CD4-positive, alpha-beta T cell (primary cell): ENCODE measurements around the gene DIABLO. TPM values are rescaled to one million over a fixed set of nuclear protein-coding genes. Genes with fewer than 3 reads are reported as not detected.

ENCODE experiments used
- ATAC-seq: fragments of 200-7000 bp; cut with Tn5 transposase; one replicate; pipeline ENCODE4 v1.10.0; 2022; ENCODE audit warnings: mild to moderate bottlenecking; ENCODE audit not compliant: poor library complexity
- CTCF ChIA-PET: fragments of 350-600 bp; sonication (Branson Sonifier 250); formaldehyde crosslinking; loops from one replicate; lab custom pipeline; 2021; ENCODE audit warnings: antibody characterized with exemption, inconsistent platforms; lab: Charles Lee
- POLR2A ChIA-PET: fragments of 350-600 bp; sonication (Branson Sonifier 250); formaldehyde crosslinking; loops from one replicate; lab custom pipeline; 2021; ENCODE audit warnings: antibody characterized with exemption, inconsistent platforms; lab: Charles Lee
- DNase-seq, 14 experiments: peaks; one replicate each; pipeline ENCODE4 v3.0.0-alpha.2; 2013 to 2020; ENCODE audit warnings: mixed read lengths in 2 of 14
- H3K27ac ChIP-seq, 2 donors: one replicate each; pipeline versions ENCODE4 v1.5.1 to v1.7.0; 2013; ENCODE audit warnings: low read length in 2 of 2, low read depth in 1 of 2, mild to moderate bottlenecking in 1 of 2
- H3K27me3 ChIP-seq, 2 experiments: 1 replicate in 1 of 2; 2 replicates in 1 of 2; pipeline versions ENCODE4 v1.6.1 to v1.7.0; 2013; ENCODE audit warnings: low read length in 2 of 2, control low read depth in 1 of 2, mild to moderate bottlenecking in 1 of 2, moderate library complexity in 1 of 2; ENCODE audit not compliant: insufficient read depth in 2 of 2, control insufficient read depth in 1 of 2
- H3K36me3 ChIP-seq: one replicate; pipeline ENCODE4 v1.6.1; 2013; ENCODE audit warnings: low read length, control low read depth; ENCODE audit not compliant: insufficient read depth
- H3K4me1 ChIP-seq: one replicate; pipeline ENCODE4 v1.6.1; 2013; ENCODE audit warnings: low read length, control low read depth; ENCODE audit not compliant: insufficient read depth
- H3K4me3 ChIP-seq: one replicate; pipeline ENCODE4 v1.5.1; 2013; ENCODE audit warnings: mild to moderate bottlenecking, low read length, moderate library complexity
- H3K9me3 ChIP-seq, 2 experiments: 1 replicate in 1 of 2; 2 replicates in 1 of 2; pipeline versions ENCODE4 v1.6.1 to v1.7.0; 2013; ENCODE audit warnings: low read length in 2 of 2, mild to moderate bottlenecking in 2 of 2, control low read depth in 1 of 2, moderate library complexity in 1 of 2; ENCODE audit not compliant: control insufficient read depth in 1 of 2, insufficient read depth in 1 of 2
- H3K27ac Mint-ChIP-seq: one replicate; pipeline ENCODE4 v1.8.0; 2020; ENCODE audit warnings: mixed read lengths
- H3K27me3 Mint-ChIP-seq: one replicate; pipeline ENCODE4 v1.8.0; 2021; ENCODE audit warnings: mixed read lengths
- H3K36me3 Mint-ChIP-seq: one replicate; pipeline ENCODE4 v1.8.0; 2021; ENCODE audit warnings: low read depth, mixed read lengths
- H3K4me1 Mint-ChIP-seq: one replicate; pipeline ENCODE4 v1.8.0; 2021; ENCODE audit warnings: low read depth, mixed read lengths
- H3K4me3 Mint-ChIP-seq: one replicate; pipeline ENCODE4 v1.8.0; 2020; ENCODE audit warnings: mild to moderate bottlenecking, mixed read lengths
- H3K9me3 Mint-ChIP-seq: one replicate; pipeline ENCODE4 v1.8.0; 2020; ENCODE audit warnings: mixed read lengths
- intact Hi-C, 2 experiments: fragments of 100-400 bp; cut with DNase I in 1 of 2; cut with micrococcal nuclease in 1 of 2; formaldehyde crosslinking; loops; one replicate each; pipeline versions ENCODE4 v1.15.1 to v1.9.0; 2023 to 2025; cut with DNase I, micrococcal nuclease
- total RNA-seq, 174 experiments: library from RNA in 2 of 174; stranded (reverse) in 2 of 174; gene quantifications; one replicate each; pipeline ENCODE4 v1.2.3 and lab custom pipeline; 2021 to 2026
- TF ChIP-seq, protein P1 (sequence below): fragments of 200-600 bp; IDR thresholded peaks from one replicate; pipeline ENCODE4 v1.8.0; 2022; ENCODE audit warnings: antibody characterized with exemption, mild to moderate bottlenecking

Gene DIABLO
- total RNA-seq, 2 experiments from 2014 or later, result 90.3 to 91.3 TPM

DNA sequence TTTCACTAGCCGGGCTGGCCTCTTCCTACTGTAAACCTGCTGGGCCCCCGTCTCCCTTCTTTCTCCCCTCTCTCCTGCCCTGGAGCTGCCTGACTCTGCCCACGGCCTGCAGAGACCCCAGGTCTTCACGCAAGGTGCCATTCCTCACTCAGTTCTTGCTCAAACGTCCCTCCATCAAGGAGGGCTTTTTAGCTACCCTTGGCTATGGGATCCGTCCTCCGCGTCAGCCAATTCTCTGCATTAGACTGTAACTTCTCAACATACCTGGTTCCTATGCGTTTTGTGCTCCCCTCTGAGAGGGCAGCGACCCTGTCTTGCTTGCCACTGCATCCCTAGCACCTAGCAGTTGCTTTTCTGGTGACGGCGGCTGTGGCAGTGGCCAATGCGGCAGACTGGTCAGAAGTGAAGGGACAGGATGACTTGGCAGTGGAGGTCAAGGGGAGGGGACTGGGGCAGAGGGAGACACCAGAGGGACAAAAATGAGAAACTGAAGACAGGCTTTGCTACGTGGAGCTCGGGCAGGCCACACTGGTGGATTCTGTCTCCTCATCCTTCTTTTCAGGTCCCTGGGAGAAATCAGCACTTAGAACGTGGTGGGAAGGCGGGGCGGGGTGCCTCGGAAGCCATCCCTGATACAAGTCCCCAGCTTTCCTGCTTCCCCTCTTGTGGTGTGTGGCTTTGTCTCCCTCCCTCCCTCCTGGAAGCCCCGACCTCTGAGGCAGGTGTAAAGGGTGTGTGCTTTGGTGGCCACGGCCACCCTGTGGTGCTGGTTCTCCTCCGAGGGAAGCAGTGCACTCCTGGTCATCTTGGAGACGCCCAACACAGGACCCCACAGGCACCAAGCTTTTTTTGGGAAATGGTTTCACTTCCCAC, 20.6 kb downstream of the DIABLO start:
- ATAC-seq (no peak), DNase-seq (no peak)
- H3K4me3 Mint-ChIP-seq, result peak overlapping the region; percentile 83
- POLR2A ChIA-PET, result interaction anchor here (0.5 to 2.9 kb wide), 3 partner anchors 21 to 62 kb away, joined by 3 to 15 read pairs (median 4); partner anchors contain the start of gene DIABLO
- H3K36me3 ChIP-seq, result peaks cover 27% of the 10 kb centered on the region
- peak overlapping the region; percentile 9 for H3K27ac Mint-ChIP-seq
- TF ChIP-seq, protein P1, sequence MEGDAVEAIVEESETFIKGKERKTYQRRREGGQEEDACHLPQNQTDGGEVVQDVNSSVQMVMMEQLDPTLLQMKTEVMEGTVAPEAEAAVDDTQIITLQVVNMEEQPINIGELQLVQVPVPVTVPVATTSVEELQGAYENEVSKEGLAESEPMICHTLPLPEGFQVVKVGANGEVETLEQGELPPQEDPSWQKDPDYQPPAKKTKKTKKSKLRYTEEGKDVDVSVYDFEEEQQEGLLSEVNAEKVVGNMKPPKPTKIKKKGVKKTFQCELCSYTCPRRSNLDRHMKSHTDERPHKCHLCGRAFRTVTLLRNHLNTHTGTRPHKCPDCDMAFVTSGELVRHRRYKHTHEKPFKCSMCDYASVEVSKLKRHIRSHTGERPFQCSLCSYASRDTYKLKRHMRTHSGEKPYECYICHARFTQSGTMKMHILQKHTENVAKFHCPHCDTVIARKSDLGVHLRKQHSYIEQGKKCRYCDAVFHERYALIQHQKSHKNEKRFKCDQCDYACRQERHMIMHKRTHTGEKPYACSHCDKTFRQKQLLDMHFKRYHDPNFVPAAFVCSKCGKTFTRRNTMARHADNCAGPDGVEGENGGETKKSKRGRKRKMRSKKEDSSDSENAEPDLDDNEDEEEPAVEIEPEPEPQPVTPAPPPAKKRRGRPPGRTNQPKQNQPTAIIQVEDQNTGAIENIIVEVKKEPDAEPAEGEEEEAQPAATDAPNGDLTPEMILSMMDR, result no peak
- H3K4me1 ChIP-seq, result peaks cover 14% of the 10 kb centered on the region
- peaks cover 7 to 12% of the 10 kb centered on the region in 2 experiments for H3K27me3 ChIP-seq
- no peaks in the 10 kb centered on the region for H3K9me3 ChIP-seq
- no peak overlapping the region for H3K27ac ChIP-seq
- CTCF ChIA-PET, result interaction anchor here (1.1 to 1.6 kb wide), 3 partner anchors 11 to 61 kb away, joined by 3 to 5 read pairs (median 3); no protein-coding TSS in a partner anchor
- H3K4me3 ChIP-seq, result no peak overlapping the region
- intact Hi-C loops, result loop anchor here in 1 of 2 experiments (2.0 kb wide), 1 partner anchor 20 kb away; no protein-coding TSS in a partner anchor
- peaks cover 12% of the 10 kb centered on the region for H3K4me1 Mint-ChIP-seq
- H3K36me3 Mint-ChIP-seq, result peaks cover 24% of the 10 kb centered on the region
- no peaks in the 10 kb centered on the region for H3K27me3 Mint-ChIP-seq
- no peaks in the 10 kb centered on the region for H3K9me3 Mint-ChIP-seq

DNA sequence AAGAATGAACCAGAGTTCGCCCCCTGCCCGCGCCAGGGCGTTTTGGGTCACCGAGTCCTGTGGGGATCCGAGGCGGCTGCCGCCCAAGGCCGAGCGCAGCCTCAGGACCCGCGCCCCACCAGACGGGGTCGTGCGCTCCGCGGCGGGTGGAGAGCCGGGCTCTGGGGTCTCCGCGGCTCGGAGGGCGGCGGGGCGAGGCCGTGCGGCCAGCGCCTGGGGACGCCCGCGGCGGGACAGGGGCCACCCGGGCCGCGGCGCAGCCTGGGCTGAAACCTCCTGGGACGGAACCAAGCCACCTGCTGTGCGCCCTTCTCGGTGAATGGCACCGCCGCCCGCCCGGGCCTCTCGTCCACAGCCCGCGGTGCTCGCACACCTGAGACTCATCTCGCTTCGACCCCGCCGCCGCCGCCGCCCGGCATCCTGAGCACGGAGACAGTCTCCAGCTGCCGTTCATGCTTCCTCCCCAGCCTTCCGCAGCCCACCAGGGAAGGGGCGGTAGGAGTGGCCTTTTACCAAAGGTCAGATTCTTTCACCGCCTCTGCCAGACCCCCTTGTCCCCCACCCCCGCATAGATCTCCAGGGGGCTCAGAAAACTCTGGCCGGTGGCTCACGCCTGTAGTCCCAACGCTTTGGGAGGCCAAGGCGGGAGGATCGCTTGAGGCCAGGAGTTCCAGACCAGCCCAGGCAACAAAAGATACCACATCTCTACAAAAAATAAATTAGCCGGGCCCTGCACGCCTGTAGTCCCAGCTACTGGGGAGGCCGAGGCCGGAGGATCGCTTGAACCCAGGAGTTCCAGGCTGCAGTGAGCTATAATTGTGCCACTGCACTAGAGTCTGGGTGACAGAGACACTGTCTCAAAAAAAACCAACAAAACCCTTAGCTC, 21.4 kb downstream of the DIABLO start:
- Mint-ChIP-seq H3K27ac (peak overlapping the region; percentile 3), H3K4me3 (peak overlapping the region; percentile 83), H3K4me1 (peaks cover 12% of the 10 kb centered on the region), H3K36me3 (peaks cover 16% of the 10 kb centered on the region), H3K27me3 (no peaks in the 10 kb centered on the region), H3K9me3 (no peaks in the 10 kb centered on the region)
- H3K27me3 ChIP-seq, result peaks cover 7 to 12% of the 10 kb centered on the region in 2 experiments
- TF ChIP-seq, protein P1, result no peak
- peaks cover 21% of the 10 kb centered on the region for H3K36me3 ChIP-seq
- CTCF ChIA-PET, result interaction anchor here (1.1 to 1.6 kb wide), 3 partner anchors 12 to 62 kb away, joined by 3 to 5 read pairs (median 3); no protein-coding TSS in a partner anchor
- H3K27ac ChIP-seq, result no peak overlapping the region
- DNase-seq (peak in 5 of 14 experiments; percentile 25 to 56 (median 34)), ATAC-seq (peak; percentile 14)
- H3K4me1 ChIP-seq, result peaks cover 14% of the 10 kb centered on the region
- H3K4me3 ChIP-seq, result peak overlapping the region; percentile 31
- POLR2A ChIA-PET, result interaction anchor here (1.3 to 2.9 kb wide), 6 partner anchors 19 to 762 kb away, joined by 3 to 15 read pairs (median 6); partner anchors contain the start of genes ABCB9 and DIABLO
- intact Hi-C loops, result loop anchor here in 1 of 2 experiments (2.0 kb wide), 1 partner anchor 20 kb away; no protein-coding TSS in a partner anchor
- H3K9me3 ChIP-seq, result no peaks in the 10 kb centered on the region
